Omental fat pad (tissue), 4 donors: ENCODE results near the gene KATNB1. TPM values are rescaled to one million over a fixed set of nuclear protein-coding genes. Genes with fewer than 3 reads are reported as not detected.

Experiments
- ATAC-seq: fragments of 150-250 bp; one replicate; pipeline ENCODE4 v1.9.1; 2016; ENCODE audit warnings: mild to moderate bottlenecking, moderate library complexity; ENCODE audit not compliant: low FRiP score
- DNase-seq: peaks from one replicate; pipeline ENCODE4 v3.0.0-alpha.2; 2019; ENCODE audit warnings: low spot score
- total RNA-seq, 4 donors: library from RNA; depleted of rRNA; stranded (reverse); fragments of >200 nt; gene quantifications; one replicate each; pipeline ENCODE4 v1.1.0, GENCODE V29; 2016
- TF ChIP-seq, protein P1 (sequence below), 3 donors: fragments of 450-650 bp; IDR thresholded peaks; one replicate each; pipeline ENCODE4 v1.5.1; 2016 to 2017; ENCODE audit warnings: antibody characterized with exemption in 3 of 3, mild to moderate bottlenecking in 3 of 3, moderate library complexity in 2 of 3

KATNB1 gene
- total RNA-seq, 4 donors from 2014 or later, result 8.7 to 23.5 (median 14.1) TPM

DNA sequence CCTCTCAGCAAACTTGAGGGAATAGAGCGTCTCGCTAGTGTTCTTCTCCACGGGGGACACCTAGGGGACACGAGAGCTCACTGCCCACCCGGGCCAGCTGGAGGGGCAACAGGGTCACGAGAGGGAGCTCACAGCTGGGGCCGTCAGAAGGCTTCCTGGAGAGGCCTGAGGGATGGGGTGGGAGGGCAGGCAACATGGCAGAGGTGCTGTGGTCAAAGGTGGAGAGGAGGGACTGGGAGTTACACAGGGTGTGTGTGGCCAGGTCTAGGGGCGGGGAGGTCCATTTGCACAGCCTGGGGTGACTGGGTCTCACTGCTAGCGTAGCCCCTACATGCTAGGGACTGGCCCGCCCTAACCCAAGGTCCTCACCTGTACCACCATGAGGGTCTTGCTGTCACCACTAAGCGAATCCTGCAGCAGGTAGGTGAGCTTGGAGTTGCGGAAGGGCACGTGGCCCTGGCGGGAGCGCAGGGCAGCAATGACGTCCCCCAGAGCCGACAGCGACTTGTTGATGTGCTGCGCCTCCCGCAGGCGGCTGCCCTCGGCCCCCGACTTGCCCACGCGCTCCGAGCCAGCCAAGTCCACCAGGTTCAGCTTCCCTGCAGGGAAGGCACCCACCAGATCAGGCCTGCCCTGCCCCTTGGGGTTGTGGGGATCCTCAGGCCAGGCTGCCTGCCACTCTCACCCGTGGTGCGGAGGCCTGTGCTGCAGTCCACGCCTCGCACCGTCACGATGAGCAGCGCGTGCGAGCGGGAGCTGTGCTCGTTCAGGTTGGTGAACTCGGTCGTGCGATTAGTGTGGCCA is 25.0 kb downstream of the KATNB1 start:
- DNase-seq, result no peak
- ATAC-seq, result no peak

DNA sequence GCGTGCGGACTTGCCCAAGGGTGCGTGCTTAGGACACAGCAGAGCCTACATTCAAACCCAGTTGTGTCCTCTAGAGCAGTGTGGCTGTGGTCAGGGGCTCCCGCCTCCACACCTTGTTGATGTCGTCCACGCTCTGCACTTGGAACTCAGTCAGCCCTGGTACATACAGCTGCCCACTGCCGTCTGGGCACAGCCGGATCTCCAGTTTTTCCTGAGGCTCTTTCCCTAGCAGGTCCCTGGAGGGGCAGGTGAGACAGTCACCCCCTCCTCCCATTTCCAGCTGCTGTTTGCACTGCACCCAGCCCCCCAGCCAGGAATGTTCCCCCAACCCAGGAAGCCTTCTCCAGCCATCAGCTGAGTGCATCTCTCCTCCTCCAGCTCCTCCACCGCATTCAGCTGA is 25.7 kb downstream of the KATNB1 start:
- no peak for ATAC-seq
- TF ChIP-seq, protein P1, sequence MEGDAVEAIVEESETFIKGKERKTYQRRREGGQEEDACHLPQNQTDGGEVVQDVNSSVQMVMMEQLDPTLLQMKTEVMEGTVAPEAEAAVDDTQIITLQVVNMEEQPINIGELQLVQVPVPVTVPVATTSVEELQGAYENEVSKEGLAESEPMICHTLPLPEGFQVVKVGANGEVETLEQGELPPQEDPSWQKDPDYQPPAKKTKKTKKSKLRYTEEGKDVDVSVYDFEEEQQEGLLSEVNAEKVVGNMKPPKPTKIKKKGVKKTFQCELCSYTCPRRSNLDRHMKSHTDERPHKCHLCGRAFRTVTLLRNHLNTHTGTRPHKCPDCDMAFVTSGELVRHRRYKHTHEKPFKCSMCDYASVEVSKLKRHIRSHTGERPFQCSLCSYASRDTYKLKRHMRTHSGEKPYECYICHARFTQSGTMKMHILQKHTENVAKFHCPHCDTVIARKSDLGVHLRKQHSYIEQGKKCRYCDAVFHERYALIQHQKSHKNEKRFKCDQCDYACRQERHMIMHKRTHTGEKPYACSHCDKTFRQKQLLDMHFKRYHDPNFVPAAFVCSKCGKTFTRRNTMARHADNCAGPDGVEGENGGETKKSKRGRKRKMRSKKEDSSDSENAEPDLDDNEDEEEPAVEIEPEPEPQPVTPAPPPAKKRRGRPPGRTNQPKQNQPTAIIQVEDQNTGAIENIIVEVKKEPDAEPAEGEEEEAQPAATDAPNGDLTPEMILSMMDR (IDR thresholded peaks at IDR 0.05), result no peak

More for the DNA sequence above, 25.0 kb downstream of the KATNB1 start:
- TF ChIP-seq, protein P1 (IDR thresholded peaks at IDR 0.05), result no peak

DNA sequence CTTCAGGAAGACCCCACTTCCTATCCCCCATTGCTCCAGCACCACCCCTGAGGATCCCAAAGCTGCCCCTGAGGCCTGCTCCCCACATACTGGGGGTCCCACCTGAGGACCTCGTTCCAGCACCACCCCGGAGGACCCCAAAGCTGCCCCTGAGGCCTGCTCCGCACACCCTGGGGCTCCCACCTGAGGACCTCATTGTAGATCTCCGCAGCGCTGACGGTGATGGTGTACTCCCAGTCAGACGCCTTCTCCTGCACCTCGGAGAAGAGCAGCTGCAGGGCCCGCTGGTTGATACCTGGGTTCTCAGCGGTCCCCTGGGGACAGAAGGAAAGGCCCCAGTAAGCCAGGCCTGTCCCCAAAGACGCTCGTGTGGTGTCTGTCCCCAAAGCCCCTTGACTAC is 26.4 kb downstream of the KATNB1 start:
- no peak for DNase-seq
- ATAC-seq, result no peak
- TF ChIP-seq, protein P1 (IDR thresholded peaks at IDR 0.05), result no peak

More for the DNA sequence above, 25.7 kb downstream of the KATNB1 start:
- DNase-seq, result no peak

DNA sequence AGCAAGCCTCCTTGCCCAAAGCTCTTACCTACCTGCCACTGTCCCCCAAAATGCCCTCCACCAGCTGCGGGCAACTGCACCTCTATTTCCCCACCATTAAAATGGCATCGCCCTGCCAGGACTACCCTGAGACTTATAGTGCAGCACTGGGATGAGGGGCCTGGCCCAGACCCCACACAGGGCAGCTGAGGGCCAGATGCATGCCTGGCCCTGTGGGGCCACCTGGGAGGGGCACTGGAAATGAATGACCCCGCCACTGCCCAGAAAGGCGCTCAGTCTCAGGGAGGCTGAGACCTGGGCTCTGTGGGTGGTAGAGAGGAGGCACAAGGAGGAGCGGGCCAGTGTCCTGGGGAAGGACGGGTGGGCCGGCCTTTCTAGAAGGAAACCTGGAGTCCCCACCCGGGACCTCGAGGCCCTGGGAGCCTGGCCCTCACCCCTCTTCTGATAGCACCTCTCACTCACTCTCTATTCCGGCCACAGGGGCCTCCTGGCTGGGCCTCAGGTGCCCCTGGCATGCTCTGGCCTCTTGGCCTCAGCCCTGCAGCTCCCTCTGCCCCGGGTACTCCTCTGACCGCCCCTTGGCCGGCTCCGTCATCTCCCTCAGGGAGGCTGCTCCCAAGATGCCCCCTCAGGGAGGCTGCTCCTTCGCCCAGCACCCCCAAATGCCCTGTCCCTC is 26.9 kb downstream of the KATNB1 start:
- ATAC-seq (no peak), DNase-seq (no peak)
- TF ChIP-seq, protein P1 (IDR thresholded peaks at IDR 0.05), result no peak

DNA sequence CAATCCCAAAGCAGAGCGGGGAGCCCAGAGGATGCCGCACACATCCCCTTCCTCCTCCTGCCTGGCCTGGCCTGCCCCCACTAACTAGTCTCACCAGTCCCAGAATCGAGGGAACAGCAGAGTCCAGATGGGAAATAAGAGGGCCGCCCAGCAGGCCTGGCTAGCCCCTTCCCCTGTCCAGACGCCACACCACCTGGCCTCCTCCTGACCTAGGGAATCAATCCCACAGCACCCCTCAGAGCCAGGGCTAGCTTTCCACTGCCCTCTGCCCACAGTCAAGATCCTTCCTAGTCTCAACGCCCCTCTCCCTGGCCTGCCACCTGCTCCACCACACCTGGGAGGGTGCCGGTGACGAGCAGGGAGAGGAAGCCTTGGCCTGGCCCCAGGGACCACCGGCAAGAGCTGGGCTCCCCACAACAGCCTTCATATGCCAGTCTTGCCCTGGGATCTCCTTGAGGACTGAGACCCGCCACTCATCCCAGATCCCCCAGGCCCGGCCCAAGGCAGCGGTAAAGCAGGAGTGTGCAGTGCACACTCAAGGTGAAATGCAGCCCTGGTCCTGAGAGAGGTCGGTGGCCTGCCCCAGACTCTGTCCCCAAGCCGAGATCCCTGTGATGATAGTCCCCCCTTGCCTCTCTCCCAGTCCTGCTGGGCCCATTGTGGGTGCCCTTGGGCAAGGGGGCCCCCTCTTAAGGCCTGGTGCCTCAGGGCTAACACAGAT is 27.9 kb downstream of the KATNB1 start:
- TF ChIP-seq, protein P1 (IDR thresholded peaks at IDR 0.05), result no peak
- no peak for ATAC-seq
- no peak for DNase-seq

DNA sequence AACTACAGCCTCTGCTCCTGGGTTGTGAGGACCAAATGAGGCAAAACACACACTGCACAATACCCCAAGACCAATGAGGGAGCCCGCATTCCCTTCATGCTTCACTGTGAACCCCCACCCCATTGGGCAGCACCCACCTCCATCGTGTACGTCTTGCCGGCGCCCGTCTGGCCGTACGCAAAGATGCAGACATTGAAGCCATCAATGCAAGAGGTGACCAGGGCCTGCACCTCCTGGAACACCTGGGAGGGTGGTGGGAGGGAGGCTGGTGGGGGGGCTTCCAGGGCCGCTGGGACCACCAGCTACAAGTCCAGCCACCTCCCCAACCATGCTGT is 28.4 kb downstream of the KATNB1 start:
- no peak for ATAC-seq
- TF ChIP-seq, protein P1 (IDR thresholded peaks at IDR 0.05), result no peak
- no peak for DNase-seq
